Coronary artery (tissue), 2 donors: Measurements from ENCODE around the gene ABCC4.

Experiments used
- DNase-seq: peaks from one replicate; pipeline ENCODE4 v3.0.0-alpha.2; 2017; ENCODE audit warnings: low spot score
- H3K27ac ChIP-seq, 2 donors: fragments of 200-600 bp; sonication (generic); one replicate each; pipeline ENCODE4 v1.5.1; 2016 to 2019
- H3K4me3 ChIP-seq: fragments of 200-600 bp; sonication (generic); 2 replicates; pipeline ENCODE4 v1.5.1; 2016; ENCODE audit warnings: mild to moderate bottlenecking, moderate library complexity
- TF ChIP-seq, protein P1 (sequence below): fragments of 200-600 bp; sonication (generic); IDR thresholded peaks from one replicate; pipeline ENCODE4 v1.5.1; 2019; ENCODE audit warnings: antibody characterized with exemption

ABCC4 gene

DNA sequence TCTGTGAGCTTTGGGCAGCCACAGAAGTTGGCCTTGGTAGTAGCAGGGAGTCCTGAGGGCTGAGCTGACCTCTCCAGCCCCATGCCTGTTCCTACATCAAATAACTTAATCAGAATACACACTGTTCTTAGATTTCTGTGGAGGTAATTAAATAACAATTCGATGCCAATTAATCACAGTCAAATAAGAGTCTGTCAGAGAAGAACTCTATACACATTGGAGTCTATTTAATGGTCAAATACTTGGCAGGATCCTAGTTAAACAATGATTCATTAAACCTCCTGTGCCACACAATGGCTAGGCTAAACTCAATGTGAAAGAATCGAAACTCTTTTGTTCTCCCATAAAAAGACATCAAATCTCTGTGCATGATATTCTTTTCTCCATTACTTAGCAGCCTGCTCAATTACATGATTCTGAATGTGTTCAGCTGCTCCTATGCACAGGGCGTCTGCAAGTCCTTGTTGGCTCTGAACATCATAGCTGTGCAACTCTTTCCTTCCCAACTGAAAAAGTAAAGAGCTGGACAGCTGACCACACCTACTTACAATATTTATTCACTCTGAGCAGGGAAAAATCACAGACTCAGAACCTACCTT, 173.1 kb downstream of the ABCC4 start:
- H3K27ac ChIP-seq, result no peak overlapping the region
- H3K4me3 ChIP-seq, result no peak overlapping the region
- DNase-seq, result no peak
- TF ChIP-seq, protein P1, sequence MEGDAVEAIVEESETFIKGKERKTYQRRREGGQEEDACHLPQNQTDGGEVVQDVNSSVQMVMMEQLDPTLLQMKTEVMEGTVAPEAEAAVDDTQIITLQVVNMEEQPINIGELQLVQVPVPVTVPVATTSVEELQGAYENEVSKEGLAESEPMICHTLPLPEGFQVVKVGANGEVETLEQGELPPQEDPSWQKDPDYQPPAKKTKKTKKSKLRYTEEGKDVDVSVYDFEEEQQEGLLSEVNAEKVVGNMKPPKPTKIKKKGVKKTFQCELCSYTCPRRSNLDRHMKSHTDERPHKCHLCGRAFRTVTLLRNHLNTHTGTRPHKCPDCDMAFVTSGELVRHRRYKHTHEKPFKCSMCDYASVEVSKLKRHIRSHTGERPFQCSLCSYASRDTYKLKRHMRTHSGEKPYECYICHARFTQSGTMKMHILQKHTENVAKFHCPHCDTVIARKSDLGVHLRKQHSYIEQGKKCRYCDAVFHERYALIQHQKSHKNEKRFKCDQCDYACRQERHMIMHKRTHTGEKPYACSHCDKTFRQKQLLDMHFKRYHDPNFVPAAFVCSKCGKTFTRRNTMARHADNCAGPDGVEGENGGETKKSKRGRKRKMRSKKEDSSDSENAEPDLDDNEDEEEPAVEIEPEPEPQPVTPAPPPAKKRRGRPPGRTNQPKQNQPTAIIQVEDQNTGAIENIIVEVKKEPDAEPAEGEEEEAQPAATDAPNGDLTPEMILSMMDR, result no peak

DNA sequence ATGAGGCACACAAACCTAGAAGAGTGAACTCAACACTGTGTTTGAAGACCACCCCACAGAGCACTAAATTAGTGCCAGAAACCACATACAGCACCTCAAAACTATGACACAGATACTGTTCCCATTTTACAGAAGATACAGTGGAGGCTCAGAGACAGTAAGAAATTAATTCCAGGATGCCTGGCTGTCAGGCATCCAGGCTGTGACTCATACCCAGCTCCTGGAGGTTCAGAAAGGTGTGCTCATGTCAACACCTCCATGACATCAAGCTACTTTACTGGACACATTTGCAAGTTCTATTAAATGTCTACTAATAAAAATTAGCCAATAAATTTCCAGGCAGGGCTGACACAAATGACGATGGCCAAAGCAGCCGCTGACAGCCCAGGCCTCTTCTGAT, 176.3 kb downstream of the ABCC4 start:
- H3K4me3 ChIP-seq, result no peak overlapping the region
- TF ChIP-seq, protein P1, result no peak
- DNase-seq, result no peak
- no peak overlapping the region for H3K27ac ChIP-seq

DNA sequence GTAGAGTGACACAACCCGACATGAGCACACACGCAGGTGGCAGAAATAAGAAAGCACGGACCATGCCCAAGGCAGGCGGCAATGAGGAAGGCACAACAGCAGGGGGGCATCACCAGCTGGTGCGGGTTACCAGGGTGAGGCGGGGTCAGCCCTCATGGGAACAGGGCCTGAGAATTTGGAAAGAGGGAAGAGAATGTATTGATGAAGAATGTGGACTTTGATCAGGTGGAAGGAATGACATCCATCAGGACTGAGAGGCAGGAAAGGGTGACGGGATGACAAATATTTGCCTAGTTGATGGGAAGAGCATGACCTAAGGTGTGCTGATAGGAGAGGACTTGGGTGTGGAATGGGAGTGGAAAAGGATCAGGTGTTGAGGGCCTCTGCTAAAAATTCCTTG, 177.5 kb downstream of the ABCC4 start:
- no peak for DNase-seq
- TF ChIP-seq, protein P1, result no peak
- no peak overlapping the region for H3K4me3 ChIP-seq
- H3K27ac ChIP-seq, result no peak overlapping the region

DNA sequence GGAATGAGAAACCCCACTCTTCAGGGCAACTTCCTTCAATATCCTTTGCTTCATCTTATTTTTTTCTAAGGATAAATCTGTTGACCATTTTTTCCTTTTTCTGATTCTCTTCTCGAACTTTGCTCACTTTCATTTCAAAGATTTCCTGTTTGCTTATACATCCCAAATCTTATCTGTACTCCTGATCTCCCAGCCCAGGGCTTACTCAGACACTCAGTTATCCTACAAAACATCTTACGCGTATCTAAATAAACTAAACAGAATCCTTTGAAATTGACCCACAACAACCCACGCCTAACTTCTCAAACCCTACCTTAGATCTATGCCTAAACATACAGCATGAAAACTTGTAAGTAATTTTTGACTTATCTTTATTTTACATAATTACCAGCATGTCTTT, 179.2 kb downstream of the ABCC4 start:
- no peak for DNase-seq
- no peak overlapping the region for H3K27ac ChIP-seq
- no peak overlapping the region for H3K4me3 ChIP-seq
- TF ChIP-seq, protein P1, result no peak

DNA sequence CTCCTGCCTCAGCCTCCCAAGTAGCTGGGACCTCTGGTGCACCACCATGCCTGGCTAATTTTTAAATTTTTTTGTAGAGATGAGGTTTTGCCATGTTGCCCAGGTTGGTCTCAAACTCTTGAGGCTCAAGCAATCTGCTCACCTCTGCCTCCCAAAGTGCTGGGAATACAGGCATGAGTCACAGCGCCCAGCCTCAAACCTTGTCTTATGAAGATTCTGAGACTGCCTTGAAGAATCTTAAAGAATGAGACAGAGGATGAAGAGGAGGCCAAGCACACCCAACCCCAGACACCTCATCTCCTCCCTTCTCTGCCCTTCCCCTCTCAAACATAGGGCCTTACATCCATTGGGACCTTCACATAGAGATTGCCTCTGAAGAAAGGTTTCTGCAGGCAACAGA, 179.7 kb downstream of the ABCC4 start:
- no peak for DNase-seq
- TF ChIP-seq, protein P1, result no peak
- H3K4me3 ChIP-seq, result no peak overlapping the region
- H3K27ac ChIP-seq, result no peak overlapping the region

DNA sequence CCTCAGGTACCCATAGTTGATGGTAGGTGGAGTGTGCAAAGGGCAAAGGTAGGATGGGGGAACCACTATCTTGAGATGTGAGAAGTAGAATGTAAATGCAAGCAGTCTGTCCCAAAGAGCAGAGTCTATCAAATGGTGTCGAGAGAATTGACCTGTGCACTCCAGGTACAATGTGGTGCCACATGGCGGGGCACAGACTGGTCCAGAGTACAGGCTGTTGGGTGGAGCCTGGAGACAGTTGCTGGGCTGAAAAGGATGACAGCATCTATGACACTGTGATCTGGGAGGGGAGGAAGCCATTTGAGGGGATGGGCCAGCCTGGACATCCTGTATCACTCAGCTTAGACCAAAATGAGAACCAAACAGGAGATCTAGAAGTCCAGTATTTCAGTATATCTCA, 180.6 kb downstream of the ABCC4 start:
- no peak overlapping the region for H3K4me3 ChIP-seq
- no peak for DNase-seq
- TF ChIP-seq, protein P1, result no peak
- no peak overlapping the region for H3K27ac ChIP-seq

DNA sequence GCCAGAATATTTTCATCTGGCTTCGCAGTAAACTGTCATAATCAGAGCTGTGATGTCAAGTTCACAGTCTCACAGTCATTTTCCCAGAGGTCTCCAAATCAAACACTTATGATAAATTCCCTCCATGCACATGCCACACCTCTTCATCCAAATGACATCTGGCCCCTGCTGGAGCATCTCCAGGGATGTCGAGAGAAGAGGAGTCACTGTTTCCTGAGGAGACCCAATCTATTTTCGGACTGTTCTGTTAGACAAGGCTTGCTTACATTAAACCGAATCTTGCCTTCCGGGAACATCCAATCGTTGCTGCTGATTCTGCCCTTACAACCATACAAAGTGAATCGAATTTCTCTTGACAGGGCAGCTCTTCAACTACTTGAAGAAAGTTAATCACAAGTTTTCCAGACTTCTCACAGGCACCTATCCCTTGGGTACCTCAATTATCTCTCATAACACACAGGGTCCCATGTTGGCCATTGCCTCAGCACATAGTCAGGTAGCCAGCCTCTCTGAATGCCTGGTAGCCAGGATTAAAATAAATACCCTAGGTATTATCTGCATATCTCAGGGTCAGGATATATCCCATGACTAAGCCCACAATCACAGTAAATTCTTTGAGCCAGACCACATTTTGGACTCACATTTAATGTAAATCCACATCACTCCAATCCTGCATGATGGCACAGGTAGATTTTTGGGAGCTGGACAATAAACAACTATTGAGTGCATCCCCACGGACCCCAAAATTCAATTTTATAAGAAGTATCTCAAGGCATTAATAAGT, 182.5 kb downstream of the ABCC4 start:
- H3K4me3 ChIP-seq, result no peak overlapping the region
- no peak overlapping the region for H3K27ac ChIP-seq
- TF ChIP-seq, protein P1, result no peak
- no peak for DNase-seq
